Measurements from ENCODE around the gene CNOT4. TPM values are rescaled to one million over a fixed set of nuclear protein-coding genes. Genes with fewer than 3 reads are reported as not detected.
"Not testable (repeated sequence)": the region's sequence is repeated elsewhere in the genome, so short reads cannot be mapped to it uniquely, and the experiment has no call there.

The CNOT4 gene
- total RNA-seq, 1 experiment from 2014 or later, result 22.0 TPM

DNA sequence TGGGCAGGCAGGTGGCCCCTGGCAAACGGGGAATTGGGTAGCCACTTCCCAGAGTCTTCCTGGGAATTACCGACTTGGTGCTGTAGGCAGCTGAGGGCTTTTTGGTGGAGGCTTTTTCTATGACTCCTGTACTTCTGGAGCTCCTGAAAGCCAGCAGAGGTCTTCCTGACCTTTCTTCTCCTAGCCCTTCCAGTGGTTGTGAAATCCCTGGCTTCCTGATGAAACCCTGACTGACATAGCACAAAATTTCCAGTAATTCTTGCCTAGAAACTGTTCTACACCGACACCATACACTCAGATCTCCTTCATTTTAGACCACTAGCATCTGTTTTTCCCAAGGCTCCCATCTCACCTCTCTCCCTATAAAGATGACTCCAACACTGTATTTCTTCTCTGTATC is 156.1 kb downstream of the CNOT4 start:
- intact Hi-C loops (cut with micrococcal nuclease; ENCODE audit: unreplicated experiment), result no loop called here
- peaks cover 11% of the 10 kb centered on the region for H3K27me3 Mint-ChIP-seq (ENCODE audit: insufficient read depth, unreplicated experiment)
- H3K4me1 ChIP-seq, result no peaks in the 10 kb centered on the region
- no peak overlapping the region for H3K27ac Mint-ChIP-seq (ENCODE audit: unreplicated experiment)
- no peaks in the 10 kb centered on the region for H3K4me1 Mint-ChIP-seq (ENCODE audit: low read depth, unreplicated experiment)
- H3K9me3 Mint-ChIP-seq (ENCODE audit: unreplicated experiment), result no peaks in the 10 kb centered on the region
- ChIA-PET CTCF (no interaction called here), POLR2A (no interaction called here)
- BruUV-seq (replicated peaks), result no TSS peak
- H3K9me3 ChIP-seq, result no peaks in the 10 kb centered on the region
- H3K27me3 ChIP-seq (replicated peaks; ENCODE audit: control insufficient read depth, insufficient read depth, low read length), result no peaks in the 10 kb centered on the region; the same call in 1 of the 2 replicates
- no peak overlapping the region for H3K4me3 Mint-ChIP-seq (ENCODE audit: unreplicated experiment)
- no peak for DNase-seq
- H3K36me3 ChIP-seq (ENCODE audit: control insufficient read depth, insufficient read depth, low read length), result no peaks in the 10 kb centered on the region
- H3K36me3 Mint-ChIP-seq (ENCODE audit: insufficient read depth, unreplicated experiment), result no peaks in the 10 kb centered on the region
- no peak overlapping the region for H3K4me3 ChIP-seq (ENCODE audit: low read depth, low read length)
- TF ChIP-seq, protein P1, sequence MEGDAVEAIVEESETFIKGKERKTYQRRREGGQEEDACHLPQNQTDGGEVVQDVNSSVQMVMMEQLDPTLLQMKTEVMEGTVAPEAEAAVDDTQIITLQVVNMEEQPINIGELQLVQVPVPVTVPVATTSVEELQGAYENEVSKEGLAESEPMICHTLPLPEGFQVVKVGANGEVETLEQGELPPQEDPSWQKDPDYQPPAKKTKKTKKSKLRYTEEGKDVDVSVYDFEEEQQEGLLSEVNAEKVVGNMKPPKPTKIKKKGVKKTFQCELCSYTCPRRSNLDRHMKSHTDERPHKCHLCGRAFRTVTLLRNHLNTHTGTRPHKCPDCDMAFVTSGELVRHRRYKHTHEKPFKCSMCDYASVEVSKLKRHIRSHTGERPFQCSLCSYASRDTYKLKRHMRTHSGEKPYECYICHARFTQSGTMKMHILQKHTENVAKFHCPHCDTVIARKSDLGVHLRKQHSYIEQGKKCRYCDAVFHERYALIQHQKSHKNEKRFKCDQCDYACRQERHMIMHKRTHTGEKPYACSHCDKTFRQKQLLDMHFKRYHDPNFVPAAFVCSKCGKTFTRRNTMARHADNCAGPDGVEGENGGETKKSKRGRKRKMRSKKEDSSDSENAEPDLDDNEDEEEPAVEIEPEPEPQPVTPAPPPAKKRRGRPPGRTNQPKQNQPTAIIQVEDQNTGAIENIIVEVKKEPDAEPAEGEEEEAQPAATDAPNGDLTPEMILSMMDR (IDR thresholded peaks at IDR 0.05; ENCODE audit: insufficient read depth in 1 of 2, low read depth in 1 of 2, low read length in 1 of 2, severe bottlenecking in 1 of 2, unreplicated experiment in 1 of 2), result no peak

DNA sequence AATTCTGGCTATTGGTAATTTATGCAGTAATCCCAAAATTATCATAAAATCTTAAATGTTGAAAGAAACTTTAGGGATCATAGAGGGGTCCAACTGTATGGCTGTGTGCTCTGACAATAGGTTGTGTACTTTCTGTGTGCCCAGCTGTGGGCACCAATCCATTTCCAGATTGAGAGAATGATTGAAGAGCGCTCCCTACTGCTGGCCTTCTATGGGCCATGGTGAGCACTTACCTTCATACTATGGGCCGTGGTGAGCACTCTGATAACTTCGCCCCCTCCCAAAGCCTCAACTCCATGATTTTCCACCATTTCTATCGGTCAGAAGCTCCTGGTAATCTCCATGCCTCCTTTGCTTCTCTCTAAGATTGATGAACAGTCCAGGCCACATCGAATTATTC is 157.6 kb downstream of the CNOT4 start:
- intact Hi-C loops (cut with micrococcal nuclease; ENCODE audit: unreplicated experiment), result no loop called here
- no peak for DNase-seq
- no TSS peak for BruUV-seq (replicated peaks)
- H3K36me3 Mint-ChIP-seq (ENCODE audit: insufficient read depth, unreplicated experiment), result no peaks in the 10 kb centered on the region
- no peak overlapping the region for H3K4me3 Mint-ChIP-seq (ENCODE audit: unreplicated experiment)
- no peak overlapping the region for H3K27ac Mint-ChIP-seq (ENCODE audit: unreplicated experiment)
- H3K9me3 Mint-ChIP-seq (ENCODE audit: unreplicated experiment), result no peaks in the 10 kb centered on the region
- no peak overlapping the region for H3K4me3 ChIP-seq (ENCODE audit: low read depth, low read length)
- ChIA-PET POLR2A (no interaction called here), CTCF (no interaction called here)
- H3K27me3 Mint-ChIP-seq (ENCODE audit: insufficient read depth, unreplicated experiment), result peaks cover 11% of the 10 kb centered on the region
- no peaks in the 10 kb centered on the region for H3K9me3 ChIP-seq
- no peaks in the 10 kb centered on the region; the same call in 1 of the 2 replicates for H3K27me3 ChIP-seq (replicated peaks; ENCODE audit: control insufficient read depth, insufficient read depth, low read length)
- no peaks in the 10 kb centered on the region for H3K4me1 ChIP-seq
- H3K36me3 ChIP-seq (ENCODE audit: control insufficient read depth, insufficient read depth, low read length), result no peaks in the 10 kb centered on the region
- H3K4me1 Mint-ChIP-seq (ENCODE audit: low read depth, unreplicated experiment), result no peaks in the 10 kb centered on the region
- TF ChIP-seq, protein P1 (IDR thresholded peaks at IDR 0.05; ENCODE audit: insufficient read depth in 1 of 2, low read depth in 1 of 2, low read length in 1 of 2, severe bottlenecking in 1 of 2, unreplicated experiment in 1 of 2), result no peak

DNA sequence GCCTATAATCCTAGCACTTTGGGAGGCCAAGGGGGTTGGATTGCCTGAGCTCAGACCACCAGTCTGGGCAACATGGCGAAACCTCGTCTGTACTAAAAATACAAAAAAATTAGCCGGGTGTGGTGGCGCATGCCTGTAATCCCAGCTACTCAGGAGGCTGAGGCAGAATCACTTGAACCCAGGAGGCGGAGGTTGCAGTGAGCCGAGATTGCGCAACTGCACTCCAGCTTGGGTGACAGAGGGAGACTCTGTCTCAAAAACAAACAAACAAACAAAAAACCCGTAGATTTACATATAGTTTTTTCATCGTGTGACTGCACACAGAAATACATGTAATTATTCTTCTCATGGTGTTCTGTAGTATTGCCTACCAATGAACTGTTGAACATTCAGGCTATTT is 158.8 kb downstream of the CNOT4 start:
- BruUV-seq (replicated peaks); H3K4me1 ChIP-seq; H3K27ac Mint-ChIP-seq (ENCODE audit: unreplicated experiment); H3K36me3 Mint-ChIP-seq (ENCODE audit: insufficient read depth, unreplicated experiment); CTCF ChIA-PET; POLR2A ChIA-PET; H3K36me3 ChIP-seq (ENCODE audit: control insufficient read depth, insufficient read depth, low read length); H3K4me1 Mint-ChIP-seq (ENCODE audit: low read depth, unreplicated experiment); H3K9me3 Mint-ChIP-seq (ENCODE audit: unreplicated experiment); H3K4me3 ChIP-seq (ENCODE audit: low read depth, low read length); DNase-seq; H3K4me3 Mint-ChIP-seq (ENCODE audit: unreplicated experiment); H3K27me3 ChIP-seq (replicated peaks; ENCODE audit: control insufficient read depth, insufficient read depth, low read length); intact Hi-C loops (cut with micrococcal nuclease; ENCODE audit: unreplicated experiment); H3K9me3 ChIP-seq: not testable (repeated sequence)
- H3K27me3 Mint-ChIP-seq (ENCODE audit: insufficient read depth, unreplicated experiment), result peaks cover 11% of the 10 kb centered on the region

DNA sequence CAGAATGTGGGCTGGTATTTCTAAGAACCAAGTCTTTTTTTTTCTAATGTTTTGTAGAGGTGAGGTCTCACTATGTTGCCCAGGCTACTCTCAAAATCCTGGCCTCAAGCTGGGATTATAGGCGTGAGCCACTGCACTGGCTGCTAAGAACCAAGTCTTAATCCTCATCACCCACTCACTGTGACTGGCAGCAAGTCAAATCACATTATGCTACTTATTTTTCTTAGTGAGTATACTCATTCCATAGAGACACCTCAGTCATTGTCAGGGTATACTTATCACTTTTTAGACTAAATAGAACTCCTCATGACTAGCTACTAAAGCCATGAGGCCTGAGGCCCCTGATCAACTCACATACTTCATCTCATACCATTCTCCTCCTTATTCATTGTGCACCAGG is 160.2 kb downstream of the CNOT4 start:
- Mint-ChIP-seq H3K27ac (ENCODE audit: unreplicated experiment) (no peak overlapping the region), H3K27me3 (ENCODE audit: insufficient read depth, unreplicated experiment) (peaks cover 11% of the 10 kb centered on the region), H3K4me1 (ENCODE audit: low read depth, unreplicated experiment) (no peaks in the 10 kb centered on the region), H3K4me3 (ENCODE audit: unreplicated experiment) (no peak overlapping the region), H3K9me3 (ENCODE audit: unreplicated experiment) (no peaks in the 10 kb centered on the region), H3K36me3 (ENCODE audit: insufficient read depth, unreplicated experiment) (no peaks in the 10 kb centered on the region)
- DNase-seq, result no peak
- H3K27me3 ChIP-seq (replicated peaks; ENCODE audit: control insufficient read depth, insufficient read depth, low read length), result no peaks in the 10 kb centered on the region; the same call in 1 of the 2 replicates
- TF ChIP-seq, protein P1 (IDR thresholded peaks at IDR 0.05; ENCODE audit: insufficient read depth in 1 of 2, low read depth in 1 of 2, low read length in 1 of 2, severe bottlenecking in 1 of 2, unreplicated experiment in 1 of 2), result no peak
- ChIA-PET CTCF (no interaction called here), POLR2A (no interaction called here)
- no peaks in the 10 kb centered on the region for H3K9me3 ChIP-seq
- H3K4me1 ChIP-seq, result no peaks in the 10 kb centered on the region
- no peaks in the 10 kb centered on the region for H3K36me3 ChIP-seq (ENCODE audit: control insufficient read depth, insufficient read depth, low read length)
- intact Hi-C loops (cut with micrococcal nuclease; ENCODE audit: unreplicated experiment), result no loop called here
- no TSS peak for BruUV-seq (replicated peaks)
- H3K4me3 ChIP-seq (ENCODE audit: low read depth, low read length), result no peak overlapping the region
